Pons (tissue), 1 donor: ENCODE results near the gene NPPC.
"Not testable (repeated sequence)": the region's sequence is repeated elsewhere in the genome, so short reads cannot be mapped to it uniquely, and the experiment has no call there.

Source experiments
- DNase-seq: peaks from one replicate; pipeline ENCODE4 v3.0.0-alpha.2; 2016; ENCODE audit warnings: low spot score

NPPC gene, protein sequence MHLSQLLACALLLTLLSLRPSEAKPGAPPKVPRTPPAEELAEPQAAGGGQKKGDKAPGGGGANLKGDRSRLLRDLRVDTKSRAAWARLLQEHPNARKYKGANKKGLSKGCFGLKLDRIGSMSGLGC

DNA sequence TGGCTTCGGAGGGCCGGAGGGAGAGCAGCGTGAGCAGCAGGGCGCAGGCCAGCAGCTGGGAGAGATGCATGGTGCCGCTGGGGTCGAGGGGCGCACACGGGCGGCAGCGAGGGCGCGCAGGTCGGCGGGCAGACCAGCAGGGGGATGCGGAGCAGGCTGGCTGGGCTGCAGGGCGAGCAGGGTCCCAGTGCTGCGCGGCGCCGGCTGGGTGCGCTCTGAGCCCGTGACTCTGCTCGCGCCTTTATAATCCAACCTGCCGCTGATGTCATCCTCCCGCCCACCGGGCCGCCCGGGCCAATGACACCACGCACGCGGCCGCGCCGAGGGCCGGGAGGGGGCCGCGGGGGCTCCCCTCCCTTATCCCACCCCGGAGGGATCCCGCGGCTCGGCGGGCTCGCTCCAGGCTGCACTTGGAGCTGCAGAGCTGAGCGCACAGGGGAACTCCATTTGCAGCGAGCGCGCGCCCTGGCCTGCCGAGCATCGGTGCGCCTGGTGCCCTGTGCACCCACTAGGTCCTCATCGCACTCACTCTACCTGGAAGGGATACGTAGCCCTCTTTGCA, at the start of gene NPPC:
Gene NPPC, minus strand, starts transcription at position 217 of the 562 bp plus-strand sequence. Its CDS starts 147 bp downstream, at position 70.
- peak; percentile 52 for DNase-seq

DNA sequence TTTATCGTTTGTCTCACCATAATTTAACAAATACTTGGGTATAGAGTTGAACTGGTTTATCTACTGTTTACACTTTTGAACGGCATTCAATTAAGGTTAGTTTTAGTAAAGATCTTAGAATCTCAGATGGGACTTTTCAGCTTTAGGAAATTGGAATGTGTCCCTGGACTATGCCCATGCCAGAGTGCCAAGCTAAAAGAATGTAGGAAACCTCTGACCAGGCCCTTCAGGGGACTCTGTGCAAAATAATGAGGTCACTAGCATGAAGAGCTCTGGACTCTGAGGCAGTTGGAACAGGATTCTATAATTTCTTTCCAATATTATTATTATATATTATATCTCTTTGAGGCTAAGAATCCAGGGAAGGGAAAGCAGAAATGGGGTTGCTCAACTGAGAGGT, 48.8 kb upstream of the NPPC start:
- DNase-seq, result no peak

DNA sequence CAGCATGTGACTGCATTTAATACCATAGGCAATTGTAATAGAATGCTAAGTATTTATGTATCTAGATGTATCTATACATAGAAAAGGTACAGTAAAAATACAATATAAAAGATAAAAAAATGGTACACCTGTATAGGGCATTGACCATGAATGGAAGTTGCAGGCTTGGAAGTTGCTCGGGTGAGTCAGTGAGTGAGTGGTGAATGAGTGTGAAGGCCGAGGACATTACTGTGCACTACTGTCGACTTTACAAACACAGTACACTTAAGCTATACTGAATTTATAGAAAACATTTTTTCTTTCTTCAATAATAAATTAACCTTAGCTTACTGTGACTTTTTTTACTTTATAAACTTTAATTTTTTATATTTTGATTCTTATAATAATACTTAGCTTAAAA, 44.3 kb upstream of the NPPC start:
- DNase-seq, result no peak

DNA sequence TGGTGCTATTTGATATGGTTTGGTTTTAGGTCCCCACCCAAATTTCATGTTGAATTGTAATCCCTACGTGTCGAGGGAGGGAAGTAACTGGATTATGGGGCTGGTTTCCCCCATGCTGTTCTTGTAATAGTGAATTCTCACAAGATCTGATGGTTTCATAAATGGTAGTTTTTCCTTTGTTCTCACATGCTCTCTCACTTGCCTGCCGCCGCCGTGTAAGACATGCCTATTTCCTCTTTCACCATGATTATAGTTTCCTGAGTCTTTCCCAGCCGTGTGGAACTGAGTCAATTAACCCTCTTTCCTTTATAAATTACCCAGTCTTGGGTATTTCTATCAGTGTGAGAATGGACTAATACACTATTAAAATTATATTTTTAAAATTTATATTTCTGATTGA, 42.6 kb upstream of the NPPC start:
- no peak for DNase-seq

DNA sequence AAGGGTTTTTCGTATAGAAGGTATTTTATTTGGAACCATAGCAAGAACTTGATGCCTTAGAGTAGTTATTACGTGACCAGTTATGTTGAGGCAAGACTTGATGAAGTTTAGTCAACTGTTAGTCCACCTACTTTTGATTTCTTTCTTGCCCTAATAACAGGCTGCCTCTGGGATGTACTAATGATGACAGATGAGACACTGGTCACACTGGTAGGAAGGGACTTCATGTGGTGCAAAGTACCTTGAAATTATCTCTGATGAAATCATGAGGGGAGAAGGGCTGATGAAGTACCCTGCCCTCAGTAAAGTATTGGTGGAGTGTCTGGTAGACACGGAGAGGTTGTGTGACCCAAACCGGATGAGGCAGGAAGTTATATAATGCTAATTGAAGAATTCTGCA, 40.7 kb upstream of the NPPC start:
- no peak for DNase-seq

DNA sequence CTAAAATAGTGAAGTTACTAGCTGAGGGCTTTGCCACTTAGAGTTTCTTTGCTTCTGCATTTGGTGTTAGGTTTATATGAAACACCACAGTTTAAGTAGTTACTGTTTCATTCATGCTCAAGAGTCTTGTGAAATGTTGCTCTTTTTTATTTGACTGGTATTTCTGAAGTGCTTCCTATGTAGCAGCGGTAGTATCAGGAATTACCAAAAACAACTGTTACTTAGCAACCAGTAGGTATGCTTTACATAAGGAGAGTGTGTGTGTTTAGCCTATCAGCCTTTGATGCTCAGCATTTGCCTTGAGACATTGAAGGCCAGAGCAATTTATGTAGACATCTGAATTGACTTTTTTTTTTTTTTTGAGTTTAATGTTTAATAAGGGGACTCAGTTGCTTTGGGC, 38.9 kb upstream of the NPPC start:
- no peak for DNase-seq

DNA sequence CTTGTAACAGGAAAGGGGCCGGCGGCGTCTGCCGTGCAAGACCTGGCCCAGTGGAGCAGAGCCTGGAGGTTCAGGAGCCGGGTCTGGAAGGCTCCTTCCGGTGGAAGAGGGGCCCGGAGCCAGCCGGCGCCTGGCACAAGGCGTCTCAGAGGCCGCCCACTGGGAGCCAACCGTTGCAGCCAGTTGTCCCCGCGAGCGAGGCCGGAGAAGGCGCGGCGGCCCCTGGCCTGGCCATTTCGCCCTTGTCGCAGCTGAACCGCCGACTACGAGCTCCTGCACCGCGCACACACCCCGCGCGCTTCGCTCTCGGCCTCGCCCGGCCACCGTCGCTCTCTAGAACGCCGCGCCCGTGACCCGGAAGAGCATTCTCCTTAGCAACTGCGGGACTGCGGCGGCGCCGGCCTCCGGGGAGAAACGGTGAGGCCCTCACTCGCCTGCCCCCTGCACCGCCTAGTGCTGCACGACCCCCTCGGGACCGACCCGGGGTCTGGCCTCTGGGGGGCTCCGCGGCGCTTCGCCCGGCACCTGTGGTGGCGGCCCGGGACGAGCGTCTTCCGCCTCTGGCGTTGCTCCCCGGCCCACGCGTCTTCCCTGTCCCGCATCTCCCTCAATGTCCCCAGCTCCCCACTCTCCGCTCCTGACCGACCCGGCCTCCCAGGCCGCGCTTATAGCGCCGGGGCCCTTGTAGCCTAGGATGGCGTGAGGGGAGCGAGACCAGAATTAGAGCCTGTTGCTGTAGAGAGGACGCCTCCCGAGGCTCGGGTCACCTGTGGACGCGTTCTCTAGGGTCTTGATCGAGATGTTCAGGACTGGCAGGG, 35.4 kb upstream of the NPPC start, which contains the start of gene DIS3L2:
Gene DIS3L2, plus strand, starts transcription at position 365 of the 818 bp plus-strand sequence. CDS start 53,215 bp downstream, outside the sequence.
- DNase-seq, result peak; percentile 79

DNA sequence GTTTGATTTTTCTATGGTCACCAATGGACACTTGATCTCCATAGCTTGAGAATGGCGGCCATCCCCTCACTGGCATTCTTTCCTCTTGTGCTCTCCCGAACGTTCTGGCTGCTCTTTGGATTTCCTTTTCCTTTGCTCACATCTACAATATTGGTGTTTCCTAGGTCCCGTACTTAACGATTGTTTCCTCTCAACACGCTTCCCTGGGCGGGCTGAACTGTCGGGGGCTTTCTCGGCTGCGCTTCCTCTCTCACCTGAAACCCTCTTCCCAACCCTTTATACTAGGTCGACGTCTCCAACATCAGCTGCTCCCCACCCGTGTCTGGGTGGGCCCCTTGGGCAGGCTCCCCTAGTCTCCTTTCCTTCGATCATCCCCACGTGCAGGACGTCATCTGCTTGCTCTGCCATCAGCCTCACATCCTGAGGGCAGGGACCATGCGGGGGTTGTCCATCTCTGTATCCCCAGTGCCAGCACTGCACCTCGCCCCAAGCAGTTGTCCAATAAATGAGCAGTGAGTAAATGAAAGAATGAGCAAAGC, 34.7 kb upstream of the NPPC start:
- DNase-seq, result no peak

DNA sequence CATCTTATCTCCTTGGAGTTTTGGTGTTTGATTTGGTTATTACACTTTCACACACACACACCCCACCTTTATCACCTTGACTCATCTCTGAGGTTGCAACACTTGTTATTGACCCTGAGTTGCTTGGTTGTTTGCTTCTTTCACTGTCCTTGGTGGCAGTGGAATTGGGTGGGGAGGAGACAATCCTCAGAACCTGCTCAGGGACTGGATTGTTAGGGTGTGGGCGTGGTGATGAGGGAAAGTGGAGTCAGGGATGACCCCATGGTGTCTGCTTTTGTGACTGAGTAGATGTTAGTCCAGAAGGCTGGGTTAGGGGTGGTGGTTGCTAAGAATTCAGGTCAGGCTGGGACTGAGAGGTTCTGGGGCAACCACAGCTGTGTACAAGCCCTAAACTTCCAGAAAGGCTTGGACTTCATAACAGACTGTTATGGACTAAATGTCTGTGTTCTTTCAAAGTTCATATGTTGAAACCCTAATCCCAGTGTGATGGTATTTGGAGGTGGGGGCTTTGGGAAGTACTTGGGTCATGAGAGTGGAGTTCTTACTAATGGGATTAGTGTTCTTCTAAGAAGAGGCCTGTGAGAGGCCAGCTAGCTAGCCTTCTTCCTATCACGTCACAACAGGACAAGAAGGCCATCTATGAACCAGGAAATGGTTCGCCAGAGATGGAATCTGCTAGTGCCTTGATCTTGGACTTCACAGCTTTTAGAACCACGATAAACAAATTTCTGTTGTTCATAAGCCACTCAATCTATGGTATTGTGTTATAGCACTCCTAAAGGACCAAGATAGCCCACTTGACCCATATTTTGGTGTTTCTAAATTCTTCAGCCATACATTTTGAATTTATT, 31.9 kb upstream of the NPPC start:
- DNase-seq, result no peak

DNA sequence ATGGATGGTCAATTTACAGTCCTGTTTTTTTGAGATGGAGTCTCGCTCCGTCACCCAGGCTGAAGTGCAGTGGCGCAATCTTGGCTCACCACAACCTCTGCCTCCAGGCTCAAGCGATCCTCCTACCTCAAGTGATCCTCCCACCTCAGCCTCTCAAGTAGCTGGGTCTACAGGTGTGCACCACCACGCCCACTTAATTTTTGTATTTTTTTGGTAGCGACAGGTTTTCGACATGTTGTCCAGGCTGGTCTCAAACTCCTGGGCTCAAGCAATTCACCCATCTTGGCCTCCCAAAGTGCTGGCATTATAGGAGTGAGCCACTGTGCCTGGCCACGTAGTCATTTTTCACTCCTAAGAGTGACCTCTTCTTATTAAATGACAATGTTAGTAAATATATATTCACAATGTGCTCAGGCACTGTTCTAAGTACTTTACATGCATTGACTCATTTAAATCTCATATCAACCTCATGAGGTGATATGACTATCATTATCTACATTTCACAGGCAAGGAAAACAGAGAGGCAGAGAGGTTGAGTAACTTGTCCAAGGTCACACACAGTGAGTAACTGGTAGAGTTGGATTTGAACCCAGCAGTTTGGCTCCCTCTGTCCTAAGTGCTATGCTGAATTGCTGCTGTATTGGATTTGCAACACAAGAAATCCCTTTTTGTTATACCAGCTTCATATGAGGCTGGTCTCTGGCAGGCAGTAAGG, 29.7 kb upstream of the NPPC start:
- DNase-seq, result no peak

DNA sequence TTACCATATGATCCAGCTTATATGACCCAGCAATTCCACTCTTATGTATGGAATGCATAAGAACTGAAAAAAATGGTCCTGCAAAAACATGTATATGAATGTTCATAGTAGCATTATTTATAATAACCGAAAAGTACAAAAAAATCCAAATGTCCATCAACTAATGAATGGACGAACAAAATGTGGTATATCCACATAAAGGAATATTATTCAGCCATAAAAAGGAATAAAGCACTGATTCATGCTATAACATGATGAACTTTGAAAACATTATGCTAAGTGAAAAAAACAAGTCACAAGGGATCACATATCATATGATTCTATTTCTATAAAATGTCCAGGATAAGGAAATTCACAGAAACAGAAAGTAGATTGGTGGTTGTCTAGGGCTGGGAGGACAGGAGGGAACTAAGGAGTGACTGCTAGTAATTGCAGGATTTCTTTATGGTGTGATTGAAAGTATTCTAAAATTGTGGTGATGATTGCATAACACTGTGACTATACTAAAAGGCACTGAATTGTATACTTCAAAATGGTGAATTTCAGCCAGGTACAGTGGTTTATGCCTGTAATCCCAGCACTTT, 25.3 kb upstream of the NPPC start:
- no peak for DNase-seq

DNA sequence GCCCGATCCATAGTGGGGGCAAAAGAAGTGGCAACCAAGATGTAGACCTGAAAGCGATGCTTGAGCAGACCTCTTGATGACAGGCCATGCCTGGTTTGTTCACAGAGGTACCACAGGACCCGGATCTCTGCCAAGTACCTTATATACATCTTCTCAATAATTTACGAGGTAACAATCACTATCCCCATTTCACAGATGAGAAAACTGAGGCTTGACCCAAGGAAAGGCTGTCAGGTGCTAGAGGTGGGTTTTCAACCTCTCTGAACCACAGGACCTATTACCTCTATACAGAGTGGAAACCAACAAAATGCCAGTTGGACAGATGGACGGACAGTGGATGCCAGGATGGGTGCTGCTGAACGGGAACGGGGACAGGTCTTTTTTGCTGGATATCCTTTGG, 21.5 kb upstream of the NPPC start:
- DNase-seq, result no peak

DNA sequence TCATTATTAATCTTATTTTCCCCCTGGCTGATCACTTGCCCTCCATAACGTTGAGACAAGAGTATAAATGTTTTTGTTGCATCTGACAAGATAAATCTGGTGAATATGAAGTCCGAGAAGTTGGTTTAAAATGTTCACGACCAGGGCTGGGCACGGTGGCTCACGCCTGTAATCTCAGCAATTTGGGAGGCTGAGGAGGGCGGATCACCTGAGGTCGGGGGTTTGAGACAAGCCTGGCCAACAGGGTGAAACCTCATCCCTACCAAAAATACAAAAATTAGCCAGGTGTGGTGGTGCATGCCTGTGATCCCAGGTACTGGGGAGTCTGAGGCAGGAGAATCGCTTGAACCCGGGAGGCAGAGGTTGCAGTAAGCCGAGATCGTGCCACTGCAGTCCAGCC, 20.9 kb upstream of the NPPC start:
- not testable (repeated sequence) for DNase-seq

DNA sequence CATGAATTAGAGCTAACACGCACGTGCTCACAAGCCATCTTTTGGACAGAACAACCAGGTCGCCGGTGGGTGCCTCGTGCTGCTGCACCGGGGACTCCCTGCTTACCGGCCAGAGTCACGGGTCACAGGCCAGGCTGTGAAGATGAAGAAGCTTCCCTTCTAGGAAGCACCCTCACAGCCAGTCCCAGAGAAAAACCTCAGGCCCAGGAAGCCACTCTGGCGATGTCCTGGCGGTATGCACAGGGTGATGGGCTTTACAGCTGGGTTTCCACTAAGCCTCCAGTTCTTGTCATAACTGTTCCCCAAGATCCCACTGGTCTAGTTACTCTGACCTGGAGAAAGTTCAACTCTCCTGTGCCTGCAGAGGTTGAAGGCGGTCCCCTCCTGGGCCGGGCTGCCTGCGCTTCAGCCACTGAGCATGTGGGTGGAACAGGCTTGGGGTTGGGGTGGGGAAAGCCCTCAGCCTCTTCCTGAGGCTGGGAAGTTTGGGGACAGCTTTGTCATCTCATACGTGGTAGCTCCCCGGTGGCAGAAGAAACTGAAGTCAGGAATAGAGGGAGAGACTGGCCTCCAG, 20.1 kb upstream of the NPPC start:
- DNase-seq, result no peak

DNA sequence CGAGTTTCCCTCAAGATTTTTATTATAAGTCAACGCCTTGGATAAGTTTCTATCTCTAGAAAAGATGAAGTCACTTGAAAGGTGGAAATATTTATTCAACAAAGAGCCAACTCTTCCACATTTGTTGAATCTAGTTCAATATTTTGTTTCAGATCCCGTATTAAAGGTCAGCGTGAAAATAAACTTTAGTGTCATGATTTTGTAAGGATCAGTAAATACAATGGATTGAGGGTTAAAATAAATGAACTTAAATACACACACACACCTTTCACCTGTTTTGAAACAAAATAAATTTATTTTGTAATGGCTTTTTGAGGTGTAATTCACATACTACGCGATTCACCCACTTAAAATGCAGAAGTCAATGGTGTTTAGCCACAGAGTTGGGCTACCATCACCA, 16.0 kb upstream of the NPPC start:
- no peak for DNase-seq

DNA sequence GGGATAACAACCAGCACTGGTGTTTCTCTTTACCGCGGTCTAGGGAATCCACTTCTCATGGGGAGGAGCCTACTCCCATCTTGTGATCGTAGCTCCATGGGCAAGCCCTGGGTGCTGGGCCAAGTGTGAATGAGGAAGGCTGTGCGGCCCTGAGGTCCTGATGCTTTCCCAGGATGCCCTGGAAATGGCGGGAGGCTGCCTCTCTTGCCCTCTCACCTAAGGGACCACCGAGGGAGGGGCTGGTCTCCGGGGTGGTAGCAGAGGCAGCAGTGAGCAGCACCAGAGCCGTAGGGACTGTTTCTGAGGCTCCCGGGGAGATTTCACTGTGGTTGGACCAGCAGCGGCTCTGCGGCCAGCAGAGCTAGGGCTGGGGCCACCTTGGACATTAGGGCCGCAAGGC, 15.5 kb upstream of the NPPC start:
- no peak for DNase-seq

DNA sequence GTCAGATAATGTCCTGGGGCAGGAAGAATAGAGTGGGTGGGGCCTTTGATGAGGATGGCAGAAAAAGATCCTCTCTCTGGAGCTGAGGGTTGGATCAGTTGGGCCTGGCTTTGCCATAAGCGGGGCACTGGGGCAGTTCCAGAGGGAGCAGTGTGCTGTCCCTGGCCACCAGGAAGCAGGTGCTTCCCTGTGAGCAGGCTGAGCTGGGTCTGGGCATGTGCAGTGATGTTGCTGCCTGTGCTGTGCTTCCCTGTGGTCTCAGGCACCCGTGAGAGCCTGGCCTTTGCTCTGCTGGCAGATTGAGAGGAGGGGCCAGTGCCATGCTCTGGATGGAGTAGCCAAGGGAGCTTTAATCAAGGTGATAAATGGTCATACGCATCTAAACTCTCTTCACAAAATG, 14.6 kb upstream of the NPPC start:
- DNase-seq, result no peak

DNA sequence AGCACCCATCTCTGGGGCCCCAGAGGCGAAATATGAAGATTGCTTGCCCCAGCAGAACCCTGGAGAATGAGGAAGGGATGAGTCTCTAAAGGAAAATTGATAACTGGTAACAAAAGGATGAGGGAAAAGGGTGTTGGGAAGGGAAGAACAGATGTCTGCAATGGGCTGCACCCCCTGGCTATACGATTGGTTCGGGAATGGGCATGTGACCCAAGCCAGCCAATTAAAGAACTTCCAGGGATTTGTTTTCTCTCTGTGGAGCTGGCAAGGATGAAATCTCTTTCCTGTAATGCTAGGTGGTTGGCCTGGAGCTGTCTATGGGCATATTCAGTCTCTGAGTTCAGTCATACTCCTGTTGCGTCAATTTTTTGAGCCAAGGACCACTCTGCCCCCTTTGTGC, 12.8 kb upstream of the NPPC start:
- no peak for DNase-seq

DNA sequence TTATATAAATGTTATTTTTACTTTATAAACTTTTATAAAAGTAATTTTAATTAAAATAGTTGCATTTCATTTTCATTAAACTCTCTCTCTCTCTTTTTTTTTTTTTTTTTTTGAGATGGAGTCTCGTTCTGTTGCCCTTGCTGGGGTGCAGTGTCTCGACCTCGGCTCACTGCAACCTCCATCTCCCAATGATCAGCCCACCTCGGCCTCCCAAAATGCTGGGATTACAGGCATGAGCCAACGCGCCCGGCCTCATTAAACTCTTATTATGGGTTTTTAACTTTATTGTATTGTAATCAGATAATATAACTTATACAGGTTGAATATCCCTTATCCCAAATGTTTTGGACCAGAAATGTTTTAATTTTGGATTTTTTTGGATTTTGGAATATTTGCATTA, 10.9 kb upstream of the NPPC start:
- no peak for DNase-seq

DNA sequence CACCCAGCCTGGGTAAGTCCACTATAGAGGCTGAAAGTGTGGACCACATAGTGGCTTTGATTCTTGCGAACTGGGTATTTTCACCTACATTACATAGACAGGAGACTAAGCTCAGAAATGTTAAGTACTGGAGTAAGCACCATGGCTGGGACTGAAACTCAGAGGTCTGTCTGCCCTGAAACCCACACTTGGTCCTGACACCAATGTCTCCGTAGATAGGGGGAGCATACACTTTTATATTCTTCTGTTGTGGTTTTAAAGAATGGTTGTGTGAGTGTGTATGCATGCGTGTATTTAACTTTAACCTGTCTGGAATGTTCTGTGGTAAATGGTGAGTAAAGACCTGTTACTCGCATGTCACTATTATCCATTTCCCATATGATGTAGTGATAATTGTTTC, 10.3 kb upstream of the NPPC start:
- no peak for DNase-seq

DNA sequence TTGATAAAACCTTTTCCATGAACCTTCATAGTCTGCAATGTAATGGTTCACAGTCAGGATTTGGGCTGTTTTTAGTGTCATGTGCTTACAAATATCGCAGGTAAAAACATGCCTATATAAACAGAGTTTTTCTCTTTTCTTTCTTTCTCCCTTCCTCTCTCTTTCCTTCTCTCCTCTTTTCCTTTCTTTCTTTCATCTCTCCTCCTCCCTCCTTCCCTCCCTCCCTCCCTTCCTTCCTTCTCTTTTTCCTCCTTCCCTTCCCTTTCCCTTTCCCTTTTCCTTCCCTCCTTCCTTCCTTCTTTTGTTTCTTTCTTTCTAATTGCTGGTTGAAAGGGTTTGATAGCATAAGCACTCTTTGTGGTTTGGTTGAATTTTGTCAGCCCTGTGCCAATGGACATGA, 9.6 kb upstream of the NPPC start:
- DNase-seq, result no peak
